WTC11 (cell line): ENCODE results near the gene RGS6. TPM values are rescaled to one million over a fixed set of nuclear protein-coding genes. Genes with fewer than 3 reads are reported as not detected.

Source experiments
- ATAC-seq: fragments of 200-7000 bp; cut with Tn5 transposase; 2 replicates; pipeline ENCODE4 v1.10.0; 2021; ENCODE audit warnings: mild to moderate bottlenecking, moderate library complexity
- CTCF ChIA-PET: fragments of 300-600 bp; sonication (Branson Sonifier 250); formaldehyde crosslinking; loops from one replicate; lab custom pipeline; 2021; ENCODE audit warnings: antibody characterized with exemption; lab: Charles Lee
- POLR2A ChIA-PET: fragments of 350-600 bp; sonication (Branson Sonifier 250); formaldehyde crosslinking; loops from one replicate; lab custom pipeline; 2021; ENCODE audit warnings: antibody characterized with exemption; lab: Charles Lee
- DNase-seq: peaks from one replicate; pipeline ENCODE4 v3.0.0; 2021; ENCODE audit warnings: low spot score
- H3K27ac Mint-ChIP-seq: 2 replicates; pipeline ENCODE4 v1.8.0; 2021; ENCODE audit warnings: mixed read lengths
- H3K27me3 Mint-ChIP-seq: 2 replicates; pipeline ENCODE4 v1.8.0; 2021; ENCODE audit warnings: low read depth, mild to moderate bottlenecking, moderate library complexity, mixed read lengths
- H3K36me3 Mint-ChIP-seq: 2 replicates; pipeline ENCODE4 v1.8.0; 2021; ENCODE audit warnings: mixed read lengths
- H3K4me1 Mint-ChIP-seq: 2 replicates; pipeline ENCODE4 v1.8.0; 2022; ENCODE audit warnings: mixed read lengths
- H3K4me3 Mint-ChIP-seq: 2 replicates; pipeline ENCODE4 v1.8.0; 2021; ENCODE audit warnings: mild to moderate bottlenecking, moderate library complexity, mixed read lengths
- H3K9me3 Mint-ChIP-seq: 2 replicates; pipeline ENCODE4 v1.8.0; 2021; ENCODE audit warnings: mixed read lengths
- CBFB ChIP-seq: sonication (generic); formaldehyde crosslinking; IDR thresholded peaks from 2 replicates; pipeline ENCODE4 v1.8.1; 2022; ENCODE audit warnings: mild to moderate bottlenecking, low read depth, missing genetic modification reagents
- ESRRA ChIP-seq: sonication (generic); formaldehyde crosslinking; IDR thresholded peaks from 2 replicates; pipeline ENCODE4 v1.8.1; 2022; ENCODE audit warnings: mild to moderate bottlenecking, missing genetic modification reagents, borderline replicate concordance
- ETV6 ChIP-seq: sonication (generic); formaldehyde crosslinking; IDR thresholded peaks from 2 replicates; pipeline ENCODE4 v1.8.1; 2022; ENCODE audit warnings: mild to moderate bottlenecking, missing genetic modification reagents
- GRHL2 ChIP-seq: fragments of 250-450 bp; sonication (Bioruptor Pico); IDR thresholded peaks from 2 replicates; pipeline ENCODE4 v1.8.0; 2022; ENCODE audit warnings: mild to moderate bottlenecking, moderate library complexity; ENCODE audit not compliant: insufficient replicate concordance, severe bottlenecking
- HMGA2 ChIP-seq: fragments of 250-450 bp; sonication (Bioruptor Pico); IDR thresholded peaks from 2 replicates; pipeline ENCODE4 v1.4.0; 2021; ENCODE audit warnings: mild to moderate bottlenecking, moderate library complexity
- JAZF1 ChIP-seq: fragments of 250-450 bp; sonication (Bioruptor Pico); IDR thresholded peaks from 2 replicates; pipeline ENCODE4 v1.9.0; 2021; ENCODE audit warnings: moderate library complexity, mild to moderate bottlenecking, inconsistent platforms
- KAT7 ChIP-seq: sonication (generic); formaldehyde crosslinking; IDR thresholded peaks from 2 replicates; pipeline ENCODE4 v1.8.1; 2023; ENCODE audit warnings: missing genetic modification reagents, mild to moderate bottlenecking, borderline replicate concordance
- MXD4 ChIP-seq: fragments of 250-450 bp; sonication (Bioruptor Pico); IDR thresholded peaks from 2 replicates; pipeline ENCODE4 v1.8.0; 2021; ENCODE audit warnings: mild to moderate bottlenecking, moderate library complexity, borderline replicate concordance
- NFATC4 ChIP-seq: fragments of 250-450 bp; sonication (Bioruptor Pico); IDR thresholded peaks from 2 replicates; pipeline ENCODE4 v1.9.0; 2021; ENCODE audit warnings: mild to moderate bottlenecking
- NR3C1 ChIP-seq: sonication (generic); formaldehyde crosslinking; conservative IDR thresholded peaks from 2 replicates; pipeline ENCODE4 v1.8.1; 2023; ENCODE audit warnings: low read depth, mild to moderate bottlenecking, missing genetic modification reagents
- PRRX2 ChIP-seq: fragments of 250-450 bp; sonication (Bioruptor Pico); IDR thresholded peaks from 2 replicates; pipeline ENCODE4 v1.8.0; 2021; ENCODE audit warnings: mild to moderate bottlenecking
- RELA ChIP-seq: sonication (generic); formaldehyde crosslinking; IDR thresholded peaks from 2 replicates; pipeline ENCODE4 v1.8.1; 2022; ENCODE audit warnings: missing genetic modification reagents, mild to moderate bottlenecking, borderline replicate concordance
- RORB ChIP-seq: fragments of 250-450 bp; sonication (Bioruptor Pico); IDR thresholded peaks from 2 replicates; pipeline ENCODE4 v1.9.0; 2021; ENCODE audit warnings: mild to moderate bottlenecking
- SOX15 ChIP-seq: fragments of 250-450 bp; sonication (Bioruptor Pico); IDR thresholded peaks from 2 replicates; pipeline ENCODE4 v1.9.0; 2021; ENCODE audit warnings: mild to moderate bottlenecking
- TCF7 ChIP-seq: sonication (generic); formaldehyde crosslinking; IDR thresholded peaks from 2 replicates; pipeline ENCODE4 v1.8.0; 2022; ENCODE audit warnings: mild to moderate bottlenecking, low read depth, missing genetic modification reagents, moderate library complexity
- total RNA-seq: library from RNA; stranded (reverse); gene quantifications from 3 replicates; pipeline ENCODE4 v1.2.3, GENCODE V29; 2021
- TF ChIP-seq, protein P1 (sequence below): sonication (generic); formaldehyde crosslinking; IDR thresholded peaks from 2 replicates; pipeline ENCODE4 v1.8.0; 2023; ENCODE audit warnings: missing genetic modification reagents
- TF ChIP-seq, protein P2 (sequence below): sonication (generic); formaldehyde crosslinking; IDR thresholded peaks from 2 replicates; pipeline ENCODE4 v1.8.0; 2022; ENCODE audit warnings: mild to moderate bottlenecking, missing genetic modification reagents
- TF ChIP-seq, protein P3 (sequence below): sonication (generic); formaldehyde crosslinking; conservative IDR thresholded peaks from 2 replicates; pipeline ENCODE4 v1.8.1; 2022; ENCODE audit warnings: mild to moderate bottlenecking, missing genetic modification reagents
- TF ChIP-seq, protein P4 (sequence below): sonication (generic); formaldehyde crosslinking; IDR thresholded peaks from 2 replicates; pipeline ENCODE4 v1.8.1; 2023; ENCODE audit warnings: mild to moderate bottlenecking, missing genetic modification reagents
- TF ChIP-seq, protein P5 (sequence below): sonication (generic); formaldehyde crosslinking; IDR thresholded peaks from 2 replicates; pipeline ENCODE4 v1.8.1; 2023; ENCODE audit warnings: mild to moderate bottlenecking, missing genetic modification reagents, moderate library complexity
- TF ChIP-seq, protein P6 (sequence below): sonication (generic); formaldehyde crosslinking; IDR thresholded peaks from 2 replicates; pipeline ENCODE4 v1.8.0; 2022; ENCODE audit warnings: mild to moderate bottlenecking, missing genetic modification reagents
- TF ChIP-seq, protein P7 (sequence below): fragments of 250-450 bp; sonication (Bioruptor Pico); IDR thresholded peaks from 2 replicates; pipeline ENCODE4 v2.1.2; 2022; ENCODE audit warnings: mild to moderate bottlenecking, moderate library complexity
- TF ChIP-seq, protein P8 (sequence below): sonication (generic); formaldehyde crosslinking; IDR thresholded peaks from 2 replicates; pipeline ENCODE4 v1.8.1; 2022; ENCODE audit warnings: missing genetic modification reagents, borderline replicate concordance
- TF ChIP-seq, protein P9 (sequence below): sonication (generic); formaldehyde crosslinking; IDR thresholded peaks from 2 replicates; pipeline ENCODE4 v1.8.1; 2022; ENCODE audit warnings: low read depth, missing genetic modification reagents, borderline replicate concordance
- TF ChIP-seq, protein P10 (sequence below): sonication (generic); formaldehyde crosslinking; IDR thresholded peaks from 2 replicates; pipeline ENCODE4 v1.8.0; 2022; ENCODE audit warnings: mild to moderate bottlenecking, missing genetic modification reagents

RGS6 gene
- total RNA-seq, 1 experiment from 2014 or later = 1.0 TPM

DNA sequence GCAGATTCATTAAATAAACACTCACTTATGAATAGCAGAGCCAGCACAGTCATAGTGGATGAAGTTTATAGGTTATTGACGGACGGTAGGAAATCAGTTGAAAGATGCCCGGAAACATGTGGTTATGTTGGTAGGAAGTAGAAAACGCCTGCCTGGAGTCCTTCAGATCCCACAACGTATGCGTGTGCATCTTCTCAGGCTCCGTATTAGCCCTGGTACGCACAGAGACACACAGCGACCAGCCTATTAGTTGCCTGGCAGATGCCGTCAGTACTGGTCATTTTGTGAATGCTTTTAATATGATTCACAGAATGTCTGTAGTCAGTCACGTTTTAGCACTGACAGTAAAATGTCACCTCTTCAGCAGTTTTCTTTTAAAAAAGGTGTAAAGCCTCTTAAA, 196.4 kb downstream of the RGS6 start (continued):
- no peak for TF ChIP-seq PRRX2
- no peak for TF ChIP-seq NR3C1 (CRISPR knock-in tag)
- TF ChIP-seq, all 79 proteins: peak for 0

DNA sequence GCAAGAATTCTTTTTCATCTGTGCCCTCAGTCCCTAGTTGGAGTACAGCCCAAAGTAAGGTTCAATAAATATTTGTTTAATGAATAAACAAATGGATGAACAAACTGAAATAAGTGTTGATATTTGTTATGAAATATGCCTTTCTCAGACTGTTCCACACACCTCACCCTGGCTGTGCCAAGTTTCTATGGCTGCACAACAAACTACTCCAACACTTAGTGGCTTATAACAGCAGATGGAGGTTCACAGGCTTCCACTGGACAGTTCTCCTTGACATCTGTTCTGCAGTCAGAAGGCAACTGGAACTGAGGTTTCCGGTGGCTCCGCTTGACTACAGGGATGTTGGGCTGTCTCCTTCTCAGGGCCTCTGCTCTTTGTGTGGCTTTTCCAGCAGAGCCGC, 197.1 kb downstream of the RGS6 start:
- Mint-ChIP-seq H3K36me3 (no peaks in the 10 kb centered on the region), H3K27ac (no peak overlapping the region), H3K27me3 (no peaks in the 10 kb centered on the region), H3K4me1 (no peaks in the 10 kb centered on the region), H3K4me3 (no peak overlapping the region), H3K9me3 (peaks cover 8% of the 10 kb centered on the region)
- DNase-seq = no peak
- CTCF ChIA-PET = no interaction called here
- no peak for ATAC-seq
- TF ChIP-seq, protein P1, sequence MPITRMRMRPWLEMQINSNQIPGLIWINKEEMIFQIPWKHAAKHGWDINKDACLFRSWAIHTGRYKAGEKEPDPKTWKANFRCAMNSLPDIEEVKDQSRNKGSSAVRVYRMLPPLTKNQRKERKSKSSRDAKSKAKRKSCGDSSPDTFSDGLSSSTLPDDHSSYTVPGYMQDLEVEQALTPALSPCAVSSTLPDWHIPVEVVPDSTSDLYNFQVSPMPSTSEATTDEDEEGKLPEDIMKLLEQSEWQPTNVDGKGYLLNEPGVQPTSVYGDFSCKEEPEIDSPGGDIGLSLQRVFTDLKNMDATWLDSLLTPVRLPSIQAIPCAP (CRISPR knock-in tag) = no peak
- TF ChIP-seq, protein P2, sequence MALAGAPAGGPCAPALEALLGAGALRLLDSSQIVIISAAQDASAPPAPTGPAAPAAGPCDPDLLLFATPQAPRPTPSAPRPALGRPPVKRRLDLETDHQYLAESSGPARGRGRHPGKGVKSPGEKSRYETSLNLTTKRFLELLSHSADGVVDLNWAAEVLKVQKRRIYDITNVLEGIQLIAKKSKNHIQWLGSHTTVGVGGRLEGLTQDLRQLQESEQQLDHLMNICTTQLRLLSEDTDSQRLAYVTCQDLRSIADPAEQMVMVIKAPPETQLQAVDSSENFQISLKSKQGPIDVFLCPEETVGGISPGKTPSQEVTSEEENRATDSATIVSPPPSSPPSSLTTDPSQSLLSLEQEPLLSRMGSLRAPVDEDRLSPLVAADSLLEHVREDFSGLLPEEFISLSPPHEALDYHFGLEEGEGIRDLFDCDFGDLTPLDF (CRISPR knock-in tag) = no peak
- TF ChIP-seq ETV6 (CRISPR knock-in tag) (no peak), NFATC4 (CRISPR knock-in tag) (no peak), RELA (no peak), HMGA2 (no peak), GRHL2 (no peak), NR3C1 (CRISPR knock-in tag) (no peak), SOX15 (CRISPR knock-in tag) (no peak), CBFB (no peak), ESRRA (no peak), JAZF1 (CRISPR knock-in tag) (no peak), KAT7 (CRISPR knock-in tag) (no peak)
- TF ChIP-seq, protein P3, sequence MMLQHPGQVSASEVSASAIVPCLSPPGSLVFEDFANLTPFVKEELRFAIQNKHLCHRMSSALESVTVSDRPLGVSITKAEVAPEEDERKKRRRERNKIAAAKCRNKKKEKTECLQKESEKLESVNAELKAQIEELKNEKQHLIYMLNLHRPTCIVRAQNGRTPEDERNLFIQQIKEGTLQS = no peak
- TF ChIP-seq, protein P4, sequence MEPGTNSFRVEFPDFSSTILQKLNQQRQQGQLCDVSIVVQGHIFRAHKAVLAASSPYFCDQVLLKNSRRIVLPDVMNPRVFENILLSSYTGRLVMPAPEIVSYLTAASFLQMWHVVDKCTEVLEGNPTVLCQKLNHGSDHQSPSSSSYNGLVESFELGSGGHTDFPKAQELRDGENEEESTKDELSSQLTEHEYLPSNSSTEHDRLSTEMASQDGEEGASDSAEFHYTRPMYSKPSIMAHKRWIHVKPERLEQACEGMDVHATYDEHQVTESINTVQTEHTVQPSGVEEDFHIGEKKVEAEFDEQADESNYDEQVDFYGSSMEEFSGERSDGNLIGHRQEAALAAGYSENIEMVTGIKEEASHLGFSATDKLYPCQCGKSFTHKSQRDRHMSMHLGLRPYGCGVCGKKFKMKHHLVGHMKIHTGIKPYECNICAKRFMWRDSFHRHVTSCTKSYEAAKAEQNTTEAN (CRISPR knock-in tag) = no peak
- TF ChIP-seq, protein P5, sequence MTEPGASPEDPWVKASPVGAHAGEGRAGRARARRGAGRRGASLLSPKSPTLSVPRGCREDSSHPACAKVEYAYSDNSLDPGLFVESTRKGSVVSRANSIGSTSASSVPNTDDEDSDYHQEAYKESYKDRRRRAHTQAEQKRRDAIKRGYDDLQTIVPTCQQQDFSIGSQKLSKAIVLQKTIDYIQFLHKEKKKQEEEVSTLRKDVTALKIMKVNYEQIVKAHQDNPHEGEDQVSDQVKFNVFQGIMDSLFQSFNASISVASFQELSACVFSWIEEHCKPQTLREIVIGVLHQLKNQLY (CRISPR knock-in tag) = no peak
- TF ChIP-seq, protein P6, sequence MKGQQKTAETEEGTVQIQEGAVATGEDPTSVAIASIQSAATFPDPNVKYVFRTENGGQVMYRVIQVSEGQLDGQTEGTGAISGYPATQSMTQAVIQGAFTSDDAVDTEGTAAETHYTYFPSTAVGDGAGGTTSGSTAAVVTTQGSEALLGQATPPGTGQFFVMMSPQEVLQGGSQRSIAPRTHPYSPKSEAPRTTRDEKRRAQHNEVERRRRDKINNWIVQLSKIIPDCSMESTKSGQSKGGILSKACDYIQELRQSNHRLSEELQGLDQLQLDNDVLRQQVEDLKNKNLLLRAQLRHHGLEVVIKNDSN (CRISPR knock-in tag) = no peak
- TF ChIP-seq, protein P7, sequence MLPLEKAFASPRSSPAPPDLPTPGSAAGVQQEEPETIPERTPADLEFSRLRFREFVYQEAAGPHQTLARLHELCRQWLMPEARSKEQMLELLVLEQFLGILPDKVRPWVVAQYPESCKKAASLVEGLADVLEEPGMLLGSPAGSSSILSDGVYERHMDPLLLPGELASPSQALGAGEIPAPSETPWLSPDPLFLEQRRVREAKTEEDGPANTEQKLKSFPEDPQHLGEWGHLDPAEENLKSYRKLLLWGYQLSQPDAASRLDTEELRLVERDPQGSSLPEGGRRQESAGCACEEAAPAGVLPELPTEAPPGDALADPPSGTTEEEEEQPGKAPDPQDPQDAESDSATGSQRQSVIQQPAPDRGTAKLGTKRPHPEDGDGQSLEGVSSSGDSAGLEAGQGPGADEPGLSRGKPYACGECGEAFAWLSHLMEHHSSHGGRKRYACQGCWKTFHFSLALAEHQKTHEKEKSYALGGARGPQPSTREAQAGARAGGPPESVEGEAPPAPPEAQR (CRISPR knock-in tag) = no peak
- POLR2A ChIA-PET = no interaction called here

DNA sequence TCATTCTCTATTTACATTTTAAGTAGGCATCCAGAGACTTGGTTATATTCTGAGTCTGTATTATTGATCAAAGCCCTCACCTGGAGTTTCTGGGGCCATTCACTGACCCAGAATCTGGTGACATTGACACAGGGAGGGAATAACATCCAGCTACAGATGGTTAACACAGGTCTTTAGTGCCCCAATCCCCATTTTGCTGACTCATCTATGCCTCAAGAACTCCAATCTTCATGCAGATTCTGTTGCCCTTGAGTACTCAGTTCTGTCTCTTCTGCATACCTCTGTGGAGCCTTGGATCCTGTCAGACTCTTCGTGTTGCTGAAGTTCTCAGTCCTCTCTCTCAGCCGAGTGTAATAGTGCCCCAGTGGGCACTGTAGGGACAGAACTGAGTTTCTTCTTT, 208.9 kb downstream of the RGS6 start:
- CTCF ChIA-PET = no interaction called here
- H3K27me3 Mint-ChIP-seq = no peaks in the 10 kb centered on the region
- no peaks in the 10 kb centered on the region for H3K4me1 Mint-ChIP-seq
- no peaks in the 10 kb centered on the region for H3K36me3 Mint-ChIP-seq
- H3K9me3 Mint-ChIP-seq = peaks cover 40% of the 10 kb centered on the region
- POLR2A ChIA-PET = no interaction called here
- no peak for ATAC-seq
- H3K27ac Mint-ChIP-seq = no peak overlapping the region
- DNase-seq = no peak
- no peak overlapping the region for H3K4me3 Mint-ChIP-seq
- TF ChIP-seq TCF7 (CRISPR knock-in tag) (no peak), MXD4 (CRISPR knock-in tag) (no peak), RORB (CRISPR knock-in tag) (no peak)
- TF ChIP-seq, protein P4 (CRISPR knock-in tag) = no peak
- TF ChIP-seq, protein P8, sequence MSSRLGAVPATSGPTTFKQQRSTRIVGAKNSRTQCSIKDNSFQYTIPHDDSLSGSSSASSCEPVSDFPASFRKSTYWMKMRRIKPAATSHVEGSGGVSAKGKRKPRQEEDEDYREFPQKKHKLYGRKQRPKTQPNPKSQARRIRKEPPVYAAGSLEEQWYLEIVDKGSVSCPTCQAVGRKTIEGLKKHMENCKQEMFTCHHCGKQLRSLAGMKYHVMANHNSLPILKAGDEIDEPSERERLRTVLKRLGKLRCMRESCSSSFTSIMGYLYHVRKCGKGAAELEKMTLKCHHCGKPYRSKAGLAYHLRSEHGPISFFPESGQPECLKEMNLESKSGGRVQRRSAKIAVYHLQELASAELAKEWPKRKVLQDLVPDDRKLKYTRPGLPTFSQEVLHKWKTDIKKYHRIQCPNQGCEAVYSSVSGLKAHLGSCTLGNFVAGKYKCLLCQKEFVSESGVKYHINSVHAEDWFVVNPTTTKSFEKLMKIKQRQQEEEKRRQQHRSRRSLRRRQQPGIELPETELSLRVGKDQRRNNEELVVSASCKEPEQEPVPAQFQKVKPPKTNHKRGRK (CRISPR knock-in tag) = no peak
- TF ChIP-seq, protein P9, sequence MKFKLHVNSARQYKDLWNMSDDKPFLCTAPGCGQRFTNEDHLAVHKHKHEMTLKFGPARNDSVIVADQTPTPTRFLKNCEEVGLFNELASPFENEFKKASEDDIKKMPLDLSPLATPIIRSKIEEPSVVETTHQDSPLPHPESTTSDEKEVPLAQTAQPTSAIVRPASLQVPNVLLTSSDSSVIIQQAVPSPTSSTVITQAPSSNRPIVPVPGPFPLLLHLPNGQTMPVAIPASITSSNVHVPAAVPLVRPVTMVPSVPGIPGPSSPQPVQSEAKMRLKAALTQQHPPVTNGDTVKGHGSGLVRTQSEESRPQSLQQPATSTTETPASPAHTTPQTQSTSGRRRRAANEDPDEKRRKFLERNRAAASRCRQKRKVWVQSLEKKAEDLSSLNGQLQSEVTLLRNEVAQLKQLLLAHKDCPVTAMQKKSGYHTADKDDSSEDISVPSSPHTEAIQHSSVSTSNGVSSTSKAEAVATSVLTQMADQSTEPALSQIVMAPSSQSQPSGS = no peak
- TF ChIP-seq, protein P10, sequence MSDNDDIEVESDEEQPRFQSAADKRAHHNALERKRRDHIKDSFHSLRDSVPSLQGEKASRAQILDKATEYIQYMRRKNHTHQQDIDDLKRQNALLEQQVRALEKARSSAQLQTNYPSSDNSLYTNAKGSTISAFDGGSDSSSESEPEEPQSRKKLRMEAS (CRISPR knock-in tag) = no peak
